OCI-LY1 (cell line): ENCODE data around the gene STRIT1.

Experiments
- EZH2 ChIP-seq: fragments of 200-600 bp; sonication (generic), shearing (Covaris generic); IDR thresholded peaks from 2 replicates; pipeline ENCODE4 v1.8.0; 2017; ENCODE audit warnings: borderline replicate concordance, mixed run types, mild to moderate bottlenecking, antibody characterized with exemption, low read length, moderate library complexity, mixed read lengths
- TF ChIP-seq, protein P1 (sequence below): fragments of 200-600 bp; sonication (generic), shearing (Covaris generic); IDR thresholded peaks from 2 replicates; pipeline ENCODE4 v1.5.1; 2017; ENCODE audit warnings: mild to moderate bottlenecking, antibody characterized with exemption, low read length, moderate library complexity, mixed read lengths

DNA sequence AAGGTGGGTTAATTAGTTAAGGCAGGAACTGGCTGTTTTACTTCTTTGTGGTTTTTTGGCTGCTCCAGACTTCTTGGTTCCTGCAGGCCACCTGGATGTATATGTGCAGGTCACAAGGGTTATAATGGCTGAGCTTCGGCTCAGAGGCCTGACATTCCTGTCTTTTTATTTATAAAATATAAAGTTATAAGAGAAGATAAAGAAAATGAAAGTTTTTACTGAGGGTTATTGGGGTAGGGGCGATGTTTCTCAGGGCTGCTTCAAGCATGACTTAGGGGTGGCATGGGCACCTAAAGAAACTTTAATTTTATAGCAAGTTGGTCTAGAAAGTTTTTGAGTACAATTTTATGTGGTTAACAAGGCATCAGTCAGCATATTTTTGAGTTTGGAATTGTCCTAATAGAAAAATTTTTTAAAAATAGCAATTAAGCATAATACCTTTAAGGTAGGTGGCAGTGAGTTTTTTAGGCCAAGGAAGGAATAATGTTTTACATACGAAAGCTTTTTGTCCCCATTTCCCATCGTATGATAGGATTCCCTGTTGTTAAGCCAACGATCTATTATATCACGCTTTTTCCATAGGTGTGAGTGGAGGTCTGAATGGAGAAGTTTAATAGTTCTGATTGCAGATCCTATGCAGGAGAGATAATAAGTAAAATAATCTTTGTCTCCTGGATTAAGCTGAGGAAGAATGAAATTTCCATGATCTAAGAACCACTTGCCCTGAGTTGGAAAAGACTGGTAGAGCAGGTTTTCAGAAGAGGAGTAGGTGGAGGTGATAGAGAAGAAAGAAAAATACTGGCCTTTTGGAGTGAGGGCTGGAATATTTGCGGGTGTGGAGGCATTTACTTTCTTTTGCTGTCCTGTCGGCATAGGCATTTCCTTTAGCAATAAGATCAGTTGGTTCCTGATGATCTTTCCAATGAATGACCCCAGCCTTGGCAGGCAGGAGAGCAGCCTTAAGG lies 10.1 kb downstream of the STRIT1 start:
- TF ChIP-seq, protein P1, sequence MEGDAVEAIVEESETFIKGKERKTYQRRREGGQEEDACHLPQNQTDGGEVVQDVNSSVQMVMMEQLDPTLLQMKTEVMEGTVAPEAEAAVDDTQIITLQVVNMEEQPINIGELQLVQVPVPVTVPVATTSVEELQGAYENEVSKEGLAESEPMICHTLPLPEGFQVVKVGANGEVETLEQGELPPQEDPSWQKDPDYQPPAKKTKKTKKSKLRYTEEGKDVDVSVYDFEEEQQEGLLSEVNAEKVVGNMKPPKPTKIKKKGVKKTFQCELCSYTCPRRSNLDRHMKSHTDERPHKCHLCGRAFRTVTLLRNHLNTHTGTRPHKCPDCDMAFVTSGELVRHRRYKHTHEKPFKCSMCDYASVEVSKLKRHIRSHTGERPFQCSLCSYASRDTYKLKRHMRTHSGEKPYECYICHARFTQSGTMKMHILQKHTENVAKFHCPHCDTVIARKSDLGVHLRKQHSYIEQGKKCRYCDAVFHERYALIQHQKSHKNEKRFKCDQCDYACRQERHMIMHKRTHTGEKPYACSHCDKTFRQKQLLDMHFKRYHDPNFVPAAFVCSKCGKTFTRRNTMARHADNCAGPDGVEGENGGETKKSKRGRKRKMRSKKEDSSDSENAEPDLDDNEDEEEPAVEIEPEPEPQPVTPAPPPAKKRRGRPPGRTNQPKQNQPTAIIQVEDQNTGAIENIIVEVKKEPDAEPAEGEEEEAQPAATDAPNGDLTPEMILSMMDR, result no peak
- TF ChIP-seq EZH2, result no peak
